GM21717 (cell line): Measurements from ENCODE around the gene SUV39H2.
"Not testable (repeated sequence)": the region's sequence is repeated elsewhere in the genome, so short reads cannot be mapped to it uniquely, and the experiment has no call there.

Source experiments
- ATAC-seq: cut with Tn5 transposase; IDR thresholded peaks from one replicate; pipeline ENCODE4 v1.9.1; 2021; ENCODE audit warnings: mild to moderate bottlenecking, moderate library complexity; ENCODE audit not compliant: unreplicated experiment

The SUV39H2 gene, protein sequence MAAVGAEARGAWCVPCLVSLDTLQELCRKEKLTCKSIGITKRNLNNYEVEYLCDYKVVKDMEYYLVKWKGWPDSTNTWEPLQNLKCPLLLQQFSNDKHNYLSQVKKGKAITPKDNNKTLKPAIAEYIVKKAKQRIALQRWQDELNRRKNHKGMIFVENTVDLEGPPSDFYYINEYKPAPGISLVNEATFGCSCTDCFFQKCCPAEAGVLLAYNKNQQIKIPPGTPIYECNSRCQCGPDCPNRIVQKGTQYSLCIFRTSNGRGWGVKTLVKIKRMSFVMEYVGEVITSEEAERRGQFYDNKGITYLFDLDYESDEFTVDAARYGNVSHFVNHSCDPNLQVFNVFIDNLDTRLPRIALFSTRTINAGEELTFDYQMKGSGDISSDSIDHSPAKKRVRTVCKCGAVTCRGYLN

DNA sequence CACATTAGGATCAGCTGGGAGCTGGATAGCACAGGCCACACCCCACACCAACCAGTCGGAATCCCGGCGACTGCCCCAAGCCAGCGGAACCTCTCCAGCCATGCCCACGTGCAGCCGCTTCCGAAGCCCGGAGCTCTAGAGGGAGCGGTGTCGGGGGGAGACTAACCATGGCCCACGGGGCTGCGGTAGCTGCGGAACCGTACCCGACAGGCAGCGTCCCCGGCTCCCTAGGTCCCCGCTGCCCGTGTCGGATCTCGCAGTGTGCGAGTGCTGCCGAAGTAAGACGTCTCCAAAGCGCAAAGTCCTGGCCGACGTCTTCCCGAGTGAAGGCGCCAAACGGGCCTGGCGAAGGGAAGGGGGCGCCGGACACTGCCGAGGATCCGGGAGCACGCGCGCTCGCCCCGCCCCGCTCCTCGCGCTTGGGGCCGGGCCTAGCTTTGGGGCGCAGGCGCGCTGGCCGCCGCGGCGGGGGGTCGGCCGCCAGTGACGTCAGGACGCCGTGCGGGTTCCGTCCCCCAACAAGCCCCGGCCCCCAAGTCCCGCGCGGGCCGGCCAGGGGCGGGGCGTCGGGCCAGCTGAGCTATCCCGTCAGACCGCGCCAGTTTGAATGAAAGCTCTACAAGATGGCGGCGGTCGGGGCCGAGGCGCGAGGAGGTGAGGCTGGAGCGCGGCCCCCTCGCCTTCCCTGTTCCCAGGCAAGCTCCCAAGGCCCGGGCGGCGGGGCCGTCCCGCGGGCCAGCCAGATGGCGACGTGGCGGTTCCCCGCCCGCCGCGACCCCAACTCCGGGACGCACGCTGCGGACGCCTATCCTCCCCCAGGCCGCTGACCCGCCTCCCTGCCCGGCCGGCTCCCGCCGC lies at the start of gene SUV39H2:
TSS of gene SUV39H2 (plus strand) at position 601 of the 858 bp plus-strand sequence. CDS start at position 624, 23 bp downstream.
- peak; percentile 87 for ATAC-seq

DNA sequence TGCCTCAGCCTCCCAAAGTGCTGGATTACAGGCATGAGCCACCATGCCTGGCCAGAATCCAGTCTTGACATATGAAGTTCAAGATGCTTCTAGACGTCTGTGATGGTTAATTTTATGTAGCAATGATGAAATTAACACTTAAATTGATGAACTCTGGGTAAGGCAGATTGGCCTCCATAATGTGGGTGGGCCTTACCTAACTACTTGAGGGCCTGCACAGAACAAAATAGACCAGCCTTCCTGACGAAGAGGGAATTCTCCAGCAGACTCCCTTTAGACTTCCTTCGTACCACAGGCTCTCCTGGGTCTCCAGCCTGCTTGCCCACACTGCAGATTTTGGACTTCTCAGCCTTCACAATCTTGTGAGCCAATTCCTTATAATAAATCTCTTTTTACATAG lies 45.6 kb upstream of the SUV39H2 start:
- no peak for ATAC-seq

DNA sequence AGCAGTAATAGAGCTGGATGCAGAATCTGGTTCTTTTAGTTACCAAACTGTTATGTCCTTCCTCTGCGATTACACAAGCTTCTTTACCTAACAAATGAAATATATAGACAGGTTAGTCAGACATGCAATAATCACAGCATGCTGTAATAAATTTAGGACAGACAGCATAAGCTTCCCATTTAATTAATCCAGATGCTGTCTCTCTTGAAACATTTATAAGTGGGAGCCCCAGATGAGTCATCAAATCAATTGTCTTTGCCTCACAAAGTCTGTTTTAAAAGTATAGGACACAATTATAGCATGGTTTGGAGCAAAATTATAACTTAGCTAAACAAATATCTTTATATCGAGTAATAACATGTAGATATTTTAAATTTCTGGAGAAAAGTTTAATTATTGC lies 42.5 kb upstream of the SUV39H2 start:
- no peak for ATAC-seq

DNA sequence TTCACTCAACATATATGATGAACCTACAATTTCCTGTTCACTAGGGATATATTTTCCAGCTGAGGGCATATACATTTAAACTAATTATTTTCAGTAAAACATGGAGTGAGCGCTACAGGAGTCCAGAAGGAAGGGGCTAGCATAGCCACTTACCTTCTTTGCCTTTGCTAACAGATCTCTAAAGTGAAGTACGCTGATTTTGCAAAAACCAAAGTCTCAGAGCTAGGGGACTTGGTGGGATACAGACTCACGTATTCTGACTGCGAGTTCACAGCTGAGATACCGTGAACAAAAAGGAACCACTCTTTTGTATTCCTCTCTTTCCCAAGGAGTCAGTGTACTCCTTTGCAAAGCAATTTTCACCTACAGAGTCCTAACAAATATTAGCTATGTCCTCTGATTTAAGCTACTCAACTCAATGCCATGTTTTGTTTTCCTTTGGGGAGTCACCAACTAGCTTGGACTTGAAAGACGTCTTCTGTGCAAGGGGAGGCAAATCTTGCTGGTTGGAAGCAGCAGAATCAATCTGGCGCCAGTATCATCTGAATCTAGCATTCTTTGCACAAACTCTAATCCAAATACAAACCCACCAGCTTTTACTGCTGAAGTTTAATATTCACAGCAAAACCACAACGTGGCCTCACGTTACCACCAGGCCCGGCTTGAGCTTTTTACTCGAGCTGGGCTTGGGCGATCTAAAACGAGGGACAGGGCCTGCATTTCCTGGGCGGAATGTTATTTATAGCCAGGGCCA lies 41.5 kb upstream of the SUV39H2 start:
- no peak for ATAC-seq

DNA sequence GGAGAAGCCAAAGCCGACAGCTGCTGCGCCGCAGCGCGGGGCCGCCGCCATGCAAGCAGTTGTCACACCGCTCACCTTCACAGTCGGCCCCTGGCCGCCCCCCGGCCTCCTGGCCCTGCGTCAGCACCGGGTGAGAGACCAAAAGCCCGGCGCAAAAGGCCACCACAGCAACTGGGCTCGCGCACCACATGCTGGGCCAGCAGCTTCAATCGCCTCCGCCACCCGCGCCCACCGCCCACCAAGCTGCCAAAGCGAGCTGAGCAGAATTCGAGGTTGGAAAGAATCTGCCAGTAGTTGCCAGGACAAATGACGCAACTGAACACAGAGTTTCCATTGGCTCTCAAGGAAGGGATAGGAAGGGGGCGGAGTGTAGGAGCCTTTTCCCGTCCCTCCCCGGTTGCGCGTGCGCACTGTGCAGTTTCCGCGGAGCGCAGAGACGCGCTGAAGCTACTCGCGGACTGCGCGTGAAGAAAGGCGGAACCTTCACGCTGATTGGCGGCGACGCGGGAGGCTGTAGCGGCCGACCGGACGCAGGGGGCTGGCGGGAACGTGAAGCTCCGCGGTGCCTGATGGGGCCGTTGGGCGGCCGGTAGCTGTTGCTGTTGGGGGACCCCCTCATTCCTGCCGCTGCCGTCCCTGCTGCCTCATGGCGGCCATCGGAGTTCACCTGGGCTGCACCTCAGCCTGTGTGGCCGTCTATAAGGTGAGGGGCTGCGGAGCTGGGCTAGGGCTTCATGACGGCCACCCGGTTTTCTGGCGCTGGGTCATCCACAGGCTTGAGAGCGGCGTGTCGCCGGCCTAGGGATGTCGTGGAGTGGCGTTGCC lies 40.7 kb upstream of the SUV39H2 start, which contains the start of the genes CDNF, HSPA14 and MSANTD7:
TSS of gene CDNF (minus strand) at position 281 of the 825 bp plus-strand sequence. CDS start at position 190, 91 bp downstream.
TSS of gene HSPA14 (plus strand) at position 550 of the 825 bp plus-strand sequence. CDS start at position 647, 97 bp downstream.
TSS of gene MSANTD7 (plus strand) at position 550 of the 825 bp plus-strand sequence. CDS start 3,979 bp downstream, outside the sequence.
- ATAC-seq: peak; percentile 94

DNA sequence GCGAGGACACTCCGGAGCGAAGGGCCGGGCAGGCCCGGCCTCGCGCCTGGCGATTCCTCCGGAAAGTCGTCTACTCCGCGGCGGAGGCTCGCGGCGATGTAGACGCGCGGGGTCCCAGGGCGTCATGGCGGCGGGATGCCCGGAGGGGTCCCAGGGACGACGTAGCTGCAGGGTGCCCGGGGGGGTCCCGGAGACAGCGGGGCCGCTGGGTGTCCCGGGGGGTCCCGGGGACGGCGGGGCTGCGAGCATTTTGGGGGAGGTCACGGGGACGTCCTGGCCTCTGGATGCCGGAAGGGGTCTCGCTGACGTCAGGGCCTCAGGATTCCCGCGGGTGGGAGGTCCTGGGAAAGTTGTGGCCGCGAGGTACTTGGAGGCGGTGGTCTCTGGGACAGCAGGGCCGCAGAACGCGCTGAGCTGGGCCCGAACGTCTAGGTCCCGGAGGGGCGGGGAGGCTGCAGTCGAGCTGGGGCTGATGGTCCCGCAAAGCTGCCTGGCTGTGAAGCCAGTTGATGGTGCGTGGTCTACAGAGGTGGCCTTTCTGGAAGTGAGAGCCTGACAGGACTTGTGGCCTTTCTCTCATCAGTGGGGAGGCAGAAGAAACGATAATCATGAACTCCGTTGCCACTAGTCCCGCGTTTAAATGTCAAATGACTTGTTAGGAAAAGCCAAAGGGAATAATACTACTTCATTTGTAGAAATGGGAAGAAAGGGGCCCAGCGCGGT lies 39.9 kb upstream of the SUV39H2 start:
- peak; percentile 7 for ATAC-seq

DNA sequence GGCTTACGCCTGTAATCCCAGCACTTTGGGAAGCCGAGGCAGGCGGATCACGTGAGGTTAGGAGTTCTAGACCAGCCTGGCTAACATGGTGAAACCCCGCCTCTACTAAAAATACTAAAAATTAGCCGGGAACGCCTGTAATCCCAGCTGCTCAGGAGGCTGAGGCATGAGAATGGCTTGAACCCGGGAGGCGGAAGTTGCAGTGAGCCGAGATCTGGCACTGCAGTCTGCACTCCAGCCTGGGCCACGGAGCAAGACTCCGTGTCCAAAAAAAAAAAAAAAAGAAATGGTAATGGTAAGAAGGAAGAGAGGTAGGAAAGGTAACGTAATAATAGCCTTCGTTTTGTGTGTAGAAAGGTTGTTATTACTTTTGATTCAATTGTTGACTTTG lies 39.4 kb upstream of the SUV39H2 start:
- no peak for ATAC-seq

DNA sequence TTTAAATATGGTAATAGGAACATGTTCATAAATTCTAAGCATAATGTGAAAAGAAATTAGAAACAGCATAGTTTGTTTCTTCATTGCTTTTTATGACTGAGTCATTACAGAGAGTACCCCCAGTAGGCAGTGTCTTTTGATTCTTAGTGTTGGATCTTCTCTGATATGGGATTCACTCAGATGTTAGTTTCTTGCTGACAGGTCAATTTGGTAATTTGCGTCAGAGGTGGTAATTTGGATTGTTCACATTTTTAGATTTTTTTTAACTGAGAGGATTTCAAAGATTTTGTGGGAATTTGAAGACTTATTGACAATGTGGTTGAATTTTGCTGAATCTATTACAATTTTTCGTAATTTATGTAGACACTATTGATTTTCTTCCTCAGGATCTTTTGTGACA lies 38.5 kb upstream of the SUV39H2 start:
- no peak for ATAC-seq

DNA sequence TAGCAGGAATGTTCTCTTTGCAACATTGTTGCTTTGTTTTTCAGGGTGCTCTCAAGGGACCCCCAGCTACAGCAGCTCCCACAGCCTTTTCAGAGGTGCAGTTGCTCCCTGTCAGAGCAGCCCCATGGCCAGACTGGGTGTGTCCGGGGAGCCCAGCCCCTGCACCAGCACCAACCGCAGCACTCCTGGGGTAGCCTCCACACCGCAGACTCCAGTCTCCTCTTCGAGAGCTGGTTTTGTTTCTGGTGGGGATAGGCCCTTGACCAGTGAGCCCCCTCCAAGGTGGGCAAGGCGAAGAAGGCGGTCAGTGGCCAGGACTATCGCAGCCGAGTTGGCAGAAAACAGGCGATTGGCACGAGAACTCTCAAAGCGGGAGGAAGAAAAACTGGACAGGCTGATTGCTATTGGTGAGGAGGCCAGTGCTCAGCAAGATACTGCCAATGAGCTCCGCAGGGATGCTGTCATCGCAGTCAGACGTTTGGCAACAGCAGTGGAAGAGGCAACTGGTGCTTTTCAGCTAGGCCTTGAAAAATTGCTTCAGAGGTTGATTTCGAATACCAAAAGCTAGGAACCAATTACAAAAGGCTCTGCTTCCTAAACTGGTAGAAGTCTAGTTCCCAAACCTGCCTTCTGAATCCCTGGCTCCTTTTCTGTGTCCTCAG lies 35.2 kb upstream of the SUV39H2 start:
- ATAC-seq: no peak

DNA sequence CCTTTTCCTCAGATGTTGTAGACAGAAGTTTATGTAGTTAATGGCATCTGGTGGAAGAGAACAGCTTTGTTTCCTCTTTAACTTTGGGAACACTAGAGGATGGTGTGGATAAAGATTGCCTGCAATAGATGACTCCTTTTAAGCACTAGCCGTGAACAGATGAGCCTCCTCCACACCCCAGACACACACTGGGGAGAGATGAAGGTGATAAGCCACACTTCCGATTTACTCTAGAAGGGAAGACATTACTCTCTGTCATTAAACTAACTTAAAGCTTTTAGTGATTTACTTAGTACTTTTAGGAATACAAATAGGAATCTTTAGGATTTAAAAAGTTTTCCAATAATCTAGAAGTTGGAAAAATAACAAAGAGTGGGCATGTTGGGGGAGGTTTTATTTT lies 33.7 kb upstream of the SUV39H2 start:
- no peak for ATAC-seq

DNA sequence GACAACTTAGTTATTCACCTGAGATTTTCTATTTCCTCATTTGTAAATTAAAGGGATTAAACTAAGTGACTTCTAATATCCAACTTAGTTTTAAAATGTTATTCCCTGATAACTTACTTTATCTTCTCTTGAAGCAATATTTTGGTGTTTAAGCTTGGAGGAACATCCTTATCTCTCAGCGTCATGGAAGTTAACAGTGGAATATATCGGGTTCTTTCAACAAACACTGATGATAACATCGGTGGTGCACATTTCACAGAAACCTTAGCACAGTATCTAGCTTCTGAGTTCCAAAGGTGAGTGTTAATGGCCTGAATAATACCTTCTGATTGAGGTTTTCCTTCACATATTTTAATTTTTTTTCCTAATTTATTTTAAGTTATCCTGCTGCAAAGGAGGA lies 26.4 kb upstream of the SUV39H2 start:
- no peak for ATAC-seq

DNA sequence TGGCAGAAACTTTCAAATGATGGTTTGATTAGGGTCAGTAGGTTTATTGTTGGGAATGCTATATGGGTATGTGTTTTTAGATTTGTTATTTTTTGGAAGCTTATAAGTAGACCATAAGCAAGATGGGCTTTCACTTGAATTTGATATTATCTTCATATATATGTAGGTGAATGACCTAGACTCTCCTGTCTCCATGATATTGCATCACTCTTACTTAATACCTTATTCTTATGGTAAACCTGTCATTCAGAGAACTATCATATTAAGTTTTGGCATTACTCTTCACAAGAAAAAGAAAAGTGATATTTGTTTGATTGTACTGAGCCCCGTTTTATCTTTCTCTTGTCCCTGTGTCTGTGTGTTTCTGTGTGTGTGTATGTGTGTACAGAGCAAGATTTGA lies 23.2 kb upstream of the SUV39H2 start:
- ATAC-seq: no peak

DNA sequence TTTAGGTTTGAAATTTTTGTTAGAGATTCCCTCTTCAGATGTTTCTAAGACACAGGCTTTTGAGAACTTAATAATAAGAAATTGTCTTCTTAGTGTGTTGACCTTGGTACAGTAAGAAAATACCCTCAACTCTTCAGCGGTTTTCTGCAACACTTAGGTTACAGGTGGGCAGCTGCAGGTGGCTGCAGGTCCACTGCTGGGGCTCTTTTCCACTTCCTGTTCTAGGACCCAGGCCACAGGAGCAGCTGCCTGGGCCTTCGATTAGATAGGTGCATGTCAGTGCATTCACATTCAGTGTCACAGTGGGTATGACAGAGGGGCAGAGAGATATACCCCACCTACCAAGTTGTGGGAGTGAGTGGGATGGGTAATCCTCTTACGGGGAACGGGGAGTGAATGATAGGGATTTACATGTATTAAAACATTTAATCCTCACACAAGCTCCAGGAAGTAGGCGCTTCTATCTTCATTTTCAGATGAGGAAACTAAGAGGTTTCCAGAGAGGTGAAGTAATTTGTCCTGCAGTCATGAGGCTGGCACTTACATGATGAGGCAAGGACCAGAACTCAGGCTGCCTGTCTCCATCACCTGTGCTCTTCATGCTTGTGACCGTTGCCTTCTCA lies 20.2 kb upstream of the SUV39H2 start:
- ATAC-seq: no peak

DNA sequence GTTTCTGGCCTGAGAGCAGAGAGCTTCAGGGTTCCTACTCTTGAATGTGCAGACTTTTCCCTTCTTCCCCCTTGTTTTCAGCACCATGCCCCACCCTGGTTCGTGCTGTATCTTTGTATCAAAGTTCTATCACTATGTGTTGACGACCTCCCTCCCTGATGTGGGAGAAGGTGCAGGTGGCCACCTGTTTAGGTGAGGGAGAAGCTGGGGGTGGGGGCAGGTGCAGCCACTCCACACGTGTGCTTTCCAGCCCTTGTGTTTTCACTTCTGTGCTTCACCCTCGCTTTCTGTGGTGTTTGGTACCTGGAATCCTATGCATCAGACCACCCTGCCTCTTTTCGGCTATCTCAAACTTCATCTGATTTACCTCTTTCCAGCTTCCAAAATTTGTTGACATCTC lies 19.6 kb upstream of the SUV39H2 start:
- ATAC-seq: no peak

DNA sequence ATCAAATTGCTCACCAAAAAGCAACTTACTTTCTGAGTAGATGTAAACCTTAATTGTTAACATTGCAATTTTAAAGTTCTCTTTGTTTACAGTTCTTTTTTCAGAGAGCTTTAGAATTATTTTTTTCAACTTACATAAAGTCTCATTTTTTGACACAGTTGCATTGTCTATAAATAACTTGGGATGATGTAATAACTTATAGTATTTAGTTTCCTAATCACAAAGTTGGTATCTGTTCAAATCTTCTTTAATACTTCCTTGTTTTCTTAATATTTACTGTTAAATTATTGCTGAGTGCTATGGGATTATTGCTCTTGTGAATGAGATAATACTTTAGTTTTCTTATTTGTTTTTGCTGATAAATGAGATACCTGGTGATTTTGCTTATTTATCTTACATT lies 18.9 kb upstream of the SUV39H2 start:
- no peak for ATAC-seq

DNA sequence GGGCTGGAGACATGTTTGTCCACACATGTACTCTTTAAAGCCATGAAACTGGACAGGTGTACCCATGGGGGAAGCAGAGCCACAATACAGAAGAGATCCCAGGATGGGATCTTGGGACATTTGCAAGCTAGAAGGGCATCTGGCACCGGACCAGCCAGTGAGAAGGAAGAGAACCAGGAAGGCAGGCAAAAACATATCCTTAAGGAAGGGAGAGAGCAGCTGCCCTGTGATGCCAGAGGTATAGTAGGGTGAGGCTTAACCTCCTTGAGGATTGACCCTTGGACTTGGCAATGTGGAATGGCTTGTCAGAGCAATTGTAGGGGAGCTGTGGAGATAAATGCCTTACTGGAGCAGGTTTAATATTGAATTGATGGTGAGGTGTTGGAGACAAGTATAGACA lies 17.9 kb upstream of the SUV39H2 start:
- no peak for ATAC-seq

DNA sequence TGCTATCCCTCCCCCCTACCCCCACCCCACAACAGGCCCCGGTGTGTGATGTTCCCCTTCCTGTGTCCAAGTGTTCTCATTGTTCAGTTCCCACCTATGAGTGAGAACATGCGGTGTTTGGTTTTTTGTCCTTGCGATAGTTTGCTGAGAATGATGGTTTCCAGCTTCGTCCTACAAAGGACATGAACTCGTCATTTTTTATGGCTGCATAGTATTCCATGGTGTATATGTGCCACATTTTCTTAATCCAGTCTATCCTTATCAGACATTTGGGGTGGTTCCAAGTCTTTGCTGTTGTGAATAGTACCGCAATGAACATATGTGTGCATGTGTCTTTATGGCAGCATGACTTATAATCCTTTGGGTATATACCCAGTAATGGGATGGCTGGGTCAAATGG lies 14.2 kb upstream of the SUV39H2 start:
- ATAC-seq: not testable (repeated sequence)

DNA sequence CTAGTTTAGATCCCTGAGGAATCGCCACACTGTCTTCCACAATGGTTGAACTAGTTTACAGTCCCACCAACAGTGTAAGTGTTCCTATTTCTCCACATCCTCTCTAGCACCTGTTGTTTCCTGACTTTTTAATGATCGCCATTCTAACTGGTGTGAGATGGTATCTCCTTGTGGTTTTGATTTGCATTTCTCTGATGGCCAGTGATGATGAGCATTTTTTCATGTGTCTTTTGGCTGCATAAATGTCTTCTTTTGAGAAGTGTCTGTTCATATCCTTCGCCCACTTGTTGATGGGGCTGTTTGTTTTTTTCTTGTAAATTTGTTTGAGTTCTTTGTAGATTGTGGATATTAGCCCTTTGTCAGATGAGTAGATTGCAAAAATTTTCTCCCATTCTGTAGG lies 13.8 kb upstream of the SUV39H2 start:
- not testable (repeated sequence) for ATAC-seq
